ENCODE results near the gene FDXR. TPM values are rescaled to one million over a fixed set of nuclear protein-coding genes. Genes with fewer than 3 reads are reported as not detected.

FDXR gene
- total and polyA plus RNA-seq, 2 of the 8 experiments (the other 6 are each of a cell fraction or from before 2014, with no cell fraction given), result 24.2 to 31.4 TPM

- TF ChIP-seq CTCF (IDR thresholded peaks at IDR 0.05; ENCODE audit: control extremely low read depth in 1 of 3, insufficient read depth in 1 of 3, low read depth in 1 of 3, low read length in 3 of 3) (peak; percentile 46 to 52 (median 47)), ATF2 (IDR thresholded peaks at IDR 0.05; ENCODE audit: low read length) (no peak), CEBPB (IDR thresholded peaks at IDR 0.05; ENCODE audit: low read depth, low read length) (no peak), ZNF274 (IDR thresholded peaks at IDR 0.05; ENCODE audit: borderline replicate concordance, extremely low read depth, low read length) (no peak), FOSL1 (IDR thresholded peaks at IDR 0.05; ENCODE audit: insufficient read depth, low read depth, low read length) (no peak), MAX (IDR thresholded peaks at IDR 0.05) (peak; percentile 85), CBX5 (IDR thresholded peaks at IDR 0.05; ENCODE audit: low read depth, low read length) (no peak)
Observed at GRCh38 chr17:74919440-74920305, 46.9 kb upstream of the FDXR start (continued).

Data from H1 (cell line).